ES-I3 (cell line): ENCODE data around the gene SIK3.
"Not testable (repeated sequence)": the region's sequence is repeated elsewhere in the genome, so short reads cannot be mapped to it uniquely, and the experiment has no call there.

Source experiments
- H3K36me3 ChIP-seq: 2 replicates; pipeline ENCODE4 v1.6.1; 2013; ENCODE audit warnings: mild to moderate bottlenecking, low read length, control low read depth, moderate library complexity; ENCODE audit not compliant: insufficient read depth
- H3K4me1 ChIP-seq: 2 replicates; pipeline ENCODE4 v1.6.1; 2013; ENCODE audit warnings: mild to moderate bottlenecking, control low read depth, low read length; ENCODE audit not compliant: insufficient read depth
- H3K9ac ChIP-seq: 2 replicates; pipeline ENCODE4 v1.6.1; 2013; ENCODE audit warnings: low read depth, mild to moderate bottlenecking, low read length, moderate library complexity
- H3K9me3 ChIP-seq: 2 replicates; pipeline ENCODE4 v1.6.1; 2013; ENCODE audit warnings: mild to moderate bottlenecking, low read length, moderate library complexity; ENCODE audit not compliant: control insufficient read depth, insufficient read depth

The SIK3 gene

GRCh38 chr11:117055469-117055868, 42.8 kb downstream of the SIK3 start:
- Histone ChIP-seq H3K36me3 (no peaks in the 10 kb centered on the region), H3K9me3 (no peaks in the 10 kb centered on the region), H3K4me1 (peaks cover 10% of the 10 kb centered on the region; the same call in 1 of the 2 replicates), H3K9ac (no peak overlapping the region)

DNA sequence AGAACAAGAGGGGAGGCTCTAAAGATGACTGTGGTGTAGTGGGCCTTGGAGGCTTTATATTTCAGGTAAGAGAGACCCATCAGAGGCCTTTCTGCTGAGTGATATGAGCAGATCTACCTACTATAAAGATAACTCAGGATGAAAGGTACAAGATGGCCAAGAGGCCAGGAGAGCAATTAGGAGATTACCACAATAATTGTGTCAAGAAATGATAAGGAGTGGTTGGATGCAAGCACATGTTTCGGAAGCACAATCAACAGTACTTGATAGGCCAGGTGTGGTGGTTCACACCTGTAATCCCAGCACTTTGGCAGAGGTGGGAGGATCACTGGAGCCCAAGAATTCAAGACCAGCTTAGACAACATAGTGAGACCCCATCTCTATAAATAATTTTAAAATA, 43.8 kb downstream of the SIK3 start:
- Histone ChIP-seq H3K9me3 (no peaks in the 10 kb centered on the region), H3K4me1 (peaks cover 9% of the 10 kb centered on the region; the same call in 1 of the 2 replicates), H3K36me3 (no peaks in the 10 kb centered on the region), H3K9ac (no peak overlapping the region)

DNA sequence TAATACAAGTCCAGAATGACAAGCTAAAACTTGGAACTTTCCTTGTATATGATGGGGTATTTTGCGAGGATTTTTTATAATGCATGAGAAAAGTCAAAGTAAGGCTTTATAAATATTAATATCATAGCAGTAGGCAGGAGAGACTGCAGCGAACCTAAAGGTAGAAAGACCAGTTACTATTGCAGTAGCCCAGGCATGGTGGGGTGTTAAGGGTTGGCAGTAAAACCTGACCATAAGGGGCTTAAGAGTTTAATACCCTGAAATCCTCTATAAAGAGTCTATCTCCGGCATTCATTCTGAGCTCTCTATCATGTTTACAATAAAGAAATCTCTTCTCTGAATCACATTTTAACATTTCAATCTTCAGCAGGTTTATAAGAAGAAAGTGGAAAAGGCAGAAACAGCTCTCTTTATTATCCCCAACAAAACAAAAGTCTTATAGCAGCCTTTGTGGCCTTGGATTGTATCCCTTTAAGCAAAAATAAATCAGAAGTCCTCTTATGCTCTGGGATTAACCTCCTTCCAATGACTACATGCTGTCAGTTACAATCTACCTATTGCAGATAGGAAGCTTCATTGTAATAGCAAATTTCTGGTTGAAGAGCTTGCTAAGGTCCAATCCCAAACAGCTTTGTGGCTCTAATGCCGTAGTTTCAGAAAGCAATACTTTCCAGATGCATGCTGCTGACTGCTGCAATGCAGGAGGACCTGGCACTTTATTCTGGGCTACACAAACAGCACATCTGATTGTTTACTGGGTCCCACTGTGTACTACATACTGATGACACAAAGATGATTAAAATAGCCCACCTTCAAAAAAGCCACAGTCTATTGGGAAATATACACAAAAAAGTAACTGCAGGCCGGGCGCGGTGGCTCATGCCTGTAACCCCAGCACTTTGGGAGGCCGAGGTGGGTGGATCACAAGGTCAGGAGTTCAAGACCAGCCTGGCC, 45.8 kb downstream of the SIK3 start:
- Histone ChIP-seq H3K9me3 (no peaks in the 10 kb centered on the region), H3K4me1 (no peaks in the 10 kb centered on the region; the same call in 1 of the 2 replicates), H3K36me3 (no peaks in the 10 kb centered on the region), H3K9ac (no peak overlapping the region)

DNA sequence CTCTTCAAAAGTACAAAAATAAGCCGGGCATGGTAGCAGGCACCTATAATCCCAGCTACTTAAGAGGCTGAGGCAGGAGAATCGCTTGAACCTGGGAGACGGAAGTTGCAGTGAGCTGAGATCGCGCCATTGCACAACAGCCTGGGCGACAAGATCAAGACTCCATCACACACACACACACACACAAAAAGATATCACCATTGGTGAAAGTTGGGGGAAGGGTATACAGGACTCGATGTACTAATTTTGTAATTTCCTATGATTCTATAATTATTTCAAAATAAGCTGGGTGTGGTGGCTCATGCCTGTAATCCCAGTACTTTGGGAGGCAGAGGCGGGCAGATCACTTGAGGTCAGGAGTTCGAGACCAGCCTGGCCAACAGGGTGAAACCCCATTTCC, 48.1 kb downstream of the SIK3 start:
- not testable (repeated sequence) for H3K9ac ChIP-seq, H3K9me3 ChIP-seq, H3K4me1 ChIP-seq, H3K36me3 ChIP-seq

DNA sequence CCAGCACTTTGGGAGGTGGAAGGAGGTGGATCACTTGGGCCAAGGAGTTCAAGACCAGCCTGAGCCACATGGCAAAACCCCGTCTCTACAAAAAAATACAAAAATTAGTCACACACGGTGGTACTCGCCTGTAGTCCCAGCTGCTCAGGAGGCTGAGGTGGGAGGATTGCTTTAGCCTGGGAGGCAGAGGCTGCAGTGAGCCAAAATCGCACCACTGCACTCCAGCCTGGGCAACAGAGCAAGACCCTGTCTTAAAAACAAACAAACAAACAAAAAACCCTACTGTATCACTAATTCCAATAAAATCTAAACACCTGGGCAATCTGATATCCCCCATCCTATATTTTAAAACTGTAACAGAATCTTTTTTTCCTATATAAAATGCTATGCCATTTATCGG, 51.6 kb downstream of the SIK3 start:
- H3K9ac ChIP-seq, H3K4me1 ChIP-seq, H3K36me3 ChIP-seq, H3K9me3 ChIP-seq: not testable (repeated sequence)

GRCh38 chr11:117045956-117046355, 52.3 kb downstream of the SIK3 start:
- Histone ChIP-seq H3K9ac (no peak overlapping the region), H3K9me3 (no peaks in the 10 kb centered on the region), H3K36me3 (no peaks in the 10 kb centered on the region), H3K4me1 (no peaks in the 10 kb centered on the region; the same call in 1 of the 2 replicates)

DNA sequence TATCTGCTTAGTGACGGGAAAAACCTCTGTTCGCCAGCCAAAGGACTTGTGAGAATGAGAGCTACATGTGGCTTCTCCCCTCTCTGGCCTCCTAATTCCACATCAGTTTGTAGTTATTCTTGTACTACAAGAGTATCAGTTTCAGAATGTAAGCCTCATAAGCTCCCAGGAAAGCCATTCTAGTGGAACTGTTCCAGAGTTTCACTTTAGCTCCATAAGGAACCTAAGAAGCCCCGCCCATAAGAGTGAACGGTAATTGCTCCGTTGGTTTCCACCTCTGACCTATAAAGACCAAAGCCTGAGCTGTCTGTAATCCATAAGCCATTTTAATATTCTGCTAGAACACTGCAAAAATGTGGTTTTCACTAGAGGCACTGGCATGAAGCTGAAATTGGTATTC, 53.0 kb downstream of the SIK3 start:
- no peak overlapping the region for H3K9ac ChIP-seq
- H3K36me3 ChIP-seq = no peaks in the 10 kb centered on the region

GRCh38 chr11:117044287-117045035, 53.8 kb downstream of the SIK3 start:
- H3K9ac ChIP-seq = no peak overlapping the region
- H3K4me1 ChIP-seq = no peaks in the 10 kb centered on the region
- H3K9me3 ChIP-seq = no peaks in the 10 kb centered on the region

More for the DNA sequence above, 53.0 kb downstream of the SIK3 start:
- H3K9me3 ChIP-seq = no peaks in the 10 kb centered on the region
- no peaks in the 10 kb centered on the region for H3K4me1 ChIP-seq

DNA sequence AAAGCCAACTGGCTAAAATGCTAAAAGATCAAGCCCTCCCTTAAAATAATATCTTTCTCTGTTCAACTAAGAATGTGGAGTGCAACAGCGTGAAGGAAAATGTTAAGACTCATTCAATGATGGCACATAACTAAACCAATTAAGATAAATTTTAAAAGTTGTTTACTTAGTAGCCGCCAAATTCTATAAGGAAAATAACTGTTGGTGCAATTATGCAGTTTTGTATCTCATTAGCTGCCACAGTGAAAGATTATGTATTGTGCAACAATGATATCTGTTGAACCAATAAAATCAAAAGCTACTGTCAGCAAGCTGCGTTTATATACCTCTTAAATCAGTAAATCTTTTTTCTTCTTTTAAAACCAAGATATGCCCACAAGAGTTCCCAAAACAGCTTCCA, 55.5 kb downstream of the SIK3 start:
- Histone ChIP-seq H3K9ac (no peak overlapping the region), H3K36me3 (no peaks in the 10 kb centered on the region), H3K9me3 (no peaks in the 10 kb centered on the region), H3K4me1 (peaks cover 4% of the 10 kb centered on the region)

More at GRCh38 chr11:117044287-117045035, 53.8 kb downstream of the SIK3 start:
- no peaks in the 10 kb centered on the region for H3K36me3 ChIP-seq

- Histone ChIP-seq H3K9me3 (no peaks in the 10 kb centered on the region), H3K4me1 (peaks cover 12% of the 10 kb centered on the region), H3K36me3 (no peaks in the 10 kb centered on the region), H3K9ac (no peak overlapping the region)
Observed at GRCh38 chr11:117039900-117040299, 58.3 kb downstream of the SIK3 start.

- Histone ChIP-seq H3K36me3 (no peaks in the 10 kb centered on the region), H3K4me1 (peaks cover 12% of the 10 kb centered on the region), H3K9ac (no peak overlapping the region)
Observed at GRCh38 chr11:117039270-117039669, 59.0 kb downstream of the SIK3 start.

GRCh38 chr11:117037975-117038350, 60.3 kb downstream of the SIK3 start:
- H3K9me3 ChIP-seq = no peaks in the 10 kb centered on the region
- peaks cover 12% of the 10 kb centered on the region for H3K4me1 ChIP-seq
- no peak overlapping the region for H3K9ac ChIP-seq
- H3K36me3 ChIP-seq = no peaks in the 10 kb centered on the region

More at GRCh38 chr11:117039270-117039669, 59.0 kb downstream of the SIK3 start:
- no peaks in the 10 kb centered on the region for H3K9me3 ChIP-seq

GRCh38 chr11:117037279-117037974, 60.8 kb downstream of the SIK3 start:
- Histone ChIP-seq H3K36me3 (no peaks in the 10 kb centered on the region), H3K4me1 (peaks cover 12% of the 10 kb centered on the region), H3K9me3 (no peaks in the 10 kb centered on the region), H3K9ac (no peak overlapping the region)

DNA sequence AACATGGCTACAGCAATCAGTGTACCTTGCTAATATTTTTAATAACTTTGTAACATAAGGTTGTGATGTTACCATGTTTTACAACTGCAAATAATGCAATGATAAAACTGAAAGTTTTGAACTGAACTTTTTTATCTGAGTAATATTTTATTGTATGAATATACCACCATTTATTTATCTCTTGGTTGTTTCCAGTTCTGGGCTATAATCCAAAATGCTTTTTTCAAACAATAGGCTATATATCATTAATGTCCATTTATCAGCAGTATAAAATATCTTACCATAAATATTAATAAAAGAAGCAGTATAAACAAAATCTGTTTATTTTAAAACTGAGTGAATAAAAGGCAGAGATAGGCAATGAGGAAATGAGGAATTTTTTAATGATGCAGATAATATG, 63.3 kb downstream of the SIK3 start:
- H3K36me3 ChIP-seq = no peaks in the 10 kb centered on the region
- peaks cover 12% of the 10 kb centered on the region for H3K4me1 ChIP-seq
- H3K9me3 ChIP-seq = no peaks in the 10 kb centered on the region
- H3K9ac ChIP-seq = no peak overlapping the region
